ENCODE data around the gene B3GALT6.

The B3GALT6 gene

GRCh38 chr1:1215881-1216605 lies 16.0 kb upstream of the B3GALT6 start:
- no peak for DNase-seq (ENCODE audit: low read depth in 4 of 4, low spot score in 1 of 4)

- DNase-seq (ENCODE audit: low read depth in 4 of 4, low spot score in 1 of 4), result peak in 1 of 4 experiments; percentile 29
These were observed 15.0 kb upstream of the B3GALT6 start for GRCh38 chr1:1216770-1217620.

GRCh38 chr1:1217621-1218523 lies 14.2 kb upstream of the B3GALT6 start:
- DNase-seq (ENCODE audit: low read depth in 4 of 4, low spot score in 1 of 4), result peak in 1 of 4 experiments; percentile 51

GRCh38 chr1:1218524-1219200 lies 13.4 kb upstream of the B3GALT6 start:
- no peak for DNase-seq (ENCODE audit: low read depth in 4 of 4, low spot score in 1 of 4)

- DNase-seq (ENCODE audit: low read depth in 4 of 4, low spot score in 1 of 4), result peak in 1 of 4 experiments; percentile 45
These were observed 12.7 kb upstream of the B3GALT6 start for GRCh38 chr1:1219341-1219740.

- DNase-seq (ENCODE audit: low read depth in 4 of 4, low spot score in 1 of 4), result no peak
These were observed 11.8 kb upstream of the B3GALT6 start for GRCh38 chr1:1220197-1220596.

- no peak for DNase-seq (ENCODE audit: low read depth in 4 of 4, low spot score in 1 of 4)
These were observed 10.0 kb upstream of the B3GALT6 start for GRCh38 chr1:1221887-1222574.

- DNase-seq (ENCODE audit: low read depth in 4 of 4, low spot score in 1 of 4), result no peak
These were observed 9.3 kb upstream of the B3GALT6 start for GRCh38 chr1:1222575-1223225.

GRCh38 chr1:1223321-1223720 lies 8.7 kb upstream of the B3GALT6 start:
- no peak for DNase-seq (ENCODE audit: low read depth in 4 of 4, low spot score in 1 of 4)

- no peak for DNase-seq (ENCODE audit: low read depth in 4 of 4, low spot score in 1 of 4)
These were observed 8.1 kb upstream of the B3GALT6 start for GRCh38 chr1:1223891-1224290.

GRCh38 chr1:1225238-1225845 lies 6.7 kb upstream of the B3GALT6 start:
- no peak for DNase-seq (ENCODE audit: low read depth in 4 of 4, low spot score in 1 of 4)

GRCh38 chr1:1225913-1226312 lies 6.1 kb upstream of the B3GALT6 start:
- DNase-seq (ENCODE audit: low read depth in 4 of 4, low spot score in 1 of 4), result no peak

GRCh38 chr1:1226566-1227362 lies 5.3 kb upstream of the B3GALT6 start:
- DNase-seq (ENCODE audit: low read depth in 4 of 4, low spot score in 1 of 4), result no peak

- DNase-seq (ENCODE audit: low read depth in 4 of 4, low spot score in 1 of 4), result no peak
These were observed 4.7 kb upstream of the B3GALT6 start for GRCh38 chr1:1227386-1227785.

GRCh38 chr1:1228187-1228586 lies 3.9 kb upstream of the B3GALT6 start:
- no peak for DNase-seq (ENCODE audit: low read depth in 4 of 4, low spot score in 1 of 4)

- DNase-seq (ENCODE audit: low read depth in 4 of 4, low spot score in 1 of 4), result no peak
These were observed 3.3 kb upstream of the B3GALT6 start for GRCh38 chr1:1228596-1229321.

- DNase-seq (ENCODE audit: low read depth in 4 of 4, low spot score in 1 of 4), result no peak
These were observed 2.3 kb upstream of the B3GALT6 start for GRCh38 chr1:1229770-1230169.
